K562 (cell line): Measurements from ENCODE around the gene PRR11. TPM values are rescaled to one million over a fixed set of nuclear protein-coding genes. Genes with fewer than 3 reads are reported as not detected.
A peak's percentile ranks its signal among the peaks of the same experiment; 100 is the strongest.

Experiments used
- CBX1 ChIP-seq: sonication (generic); IDR thresholded peaks from 2 replicates; pipeline ENCODE4 v1.6.1; 2016; ENCODE audit warnings: antibody characterized with exemption, low read depth, mild to moderate bottlenecking
- CHD2 ChIP-seq: IDR thresholded peaks from 2 replicates; pipeline ENCODE4 v1.6.1; 2011; ENCODE audit warnings: low read depth, low read length
- EP400 ChIP-seq: fragments of 450-650 bp; IDR thresholded peaks from 2 replicates; pipeline ENCODE4 v1.6.1; 2017; ENCODE audit warnings: antibody characterized with exemption, mild to moderate bottlenecking, moderate library complexity
- GTF2F1 ChIP-seq: IDR thresholded peaks from 2 replicates; pipeline ENCODE4 v1.6.1; 2011; ENCODE audit warnings: low read depth, low read length, improper control_type of control experiment
- HDAC3 ChIP-seq: fragments of 450-650 bp; IDR thresholded peaks from 2 replicates; pipeline ENCODE4 v1.6.1; 2018; ENCODE audit warnings: borderline replicate concordance, mild to moderate bottlenecking, moderate library complexity; ENCODE audit not compliant: partially characterized antibody
- NCOA6 ChIP-seq: fragments of 450-650 bp; IDR thresholded peaks from 2 replicates; pipeline ENCODE4 v1.6.1; 2017; ENCODE audit warnings: mild to moderate bottlenecking
- NFIC ChIP-seq: fragments of 450-650 bp; IDR thresholded peaks from 2 replicates; pipeline ENCODE4 v1.6.1; 2017; ENCODE audit warnings: mild to moderate bottlenecking, inconsistent platforms
- NFIX ChIP-seq: fragments of 250-450 bp; sonication (Bioruptor Pico); IDR thresholded peaks from 2 replicates; pipeline ENCODE4 v1.4.0; 2020; ENCODE audit warnings: low read depth, mild to moderate bottlenecking, moderate library complexity
- PML ChIP-seq: IDR thresholded peaks from 2 replicates; pipeline ENCODE4 v1.6.1; 2012; ENCODE audit warnings: low read length, inconsistent platforms
- RBM15 ChIP-seq: fragments of 200-400 bp; formaldehyde crosslinking; IDR thresholded peaks from 2 replicates; pipeline ENCODE4 v1.6.1; 2018; ENCODE audit warnings: mild to moderate bottlenecking, low read length, moderate library complexity; ENCODE audit not compliant: insufficient read depth
- SFPQ ChIP-seq: fragments of 200-400 bp; formaldehyde crosslinking; IDR thresholded peaks from 2 replicates; pipeline ENCODE4 v1.6.1; 2017; ENCODE audit warnings: mild to moderate bottlenecking, low read depth, low read length, moderate library complexity
- SREBF2 ChIP-seq: sonication (generic); formaldehyde crosslinking; IDR thresholded peaks from 2 replicates; pipeline ENCODE4 v1.4.0; 2020; ENCODE audit warnings: mild to moderate bottlenecking, missing genetic modification reagents
- U2AF1 ChIP-seq: fragments of 200-400 bp; formaldehyde crosslinking; optimal IDR thresholded peaks from 2 replicates; pipeline ENCODE3; 2017; ENCODE audit warnings: mild to moderate bottlenecking, low read depth, low read length, moderate library complexity
- ZNF280A ChIP-seq: fragments of 450-650 bp; IDR thresholded peaks from 2 replicates; pipeline ENCODE4 v1.6.1; 2018; ENCODE audit warnings: mild to moderate bottlenecking, low read depth; ENCODE audit not compliant: partially characterized antibody
- polyA plus RNA-seq, 8 experiments: library from polyadenylated mRNA; depleted of rRNA in 4 of 8; stranded (reverse) in 5 of 8; unstranded in 3 of 8; fragments of >200 nt; fragmentation: Nextera tagmentation in 2 of 8; fragmentation: Illumina TruSeq in 1 of 8; extraction: Ambion mirVana in 2 of 8; extraction: Trizol in 1 of 8; gene quantifications; 2 replicates each; pipeline versions ENCODE4 v1.2.1 to v1.2.3, GENCODE V29; 2011 to 2014; ENCODE audit warnings: inconsistent platforms in 1 of 8, missing spikeins in 1 of 8
- total RNA-seq, 7 experiments: library from RNA; depleted of rRNA in 6 of 7; stranded (reverse); fragments of >200 nt in 6 of 7; fragmentation: Illumina TruSeq in 2 of 7; extraction: Trizol in 2 of 7; gene quantifications; 2 replicates each; pipeline versions ENCODE4 v1.2.1 to v1.2.3, GENCODE V29; 2011 to 2021; ENCODE audit warnings: low replicate concordance in 1 of 7
- TF ChIP-seq, protein P1 (sequence below): IDR thresholded peaks from 2 replicates; pipeline ENCODE4 v1.6.1; 2016; ENCODE audit warnings: missing genetic modification characterization, missing compliant biosample characterization
- TF ChIP-seq, protein P2 (sequence below), 3 experiments: fragments of 200-800 bp in 1 of 3; fragments of 250-450 bp in 1 of 3; fragments of 450-650 bp in 1 of 3; sonication (Bioruptor Pico) in 1 of 3; sonication (Bioruptor generic) in 1 of 3; formaldehyde crosslinking in 1 of 3; IDR thresholded peaks; 2 replicates each; pipeline versions ENCODE4 v1.6.1 to v1.8.0; 2016 to 2022; ENCODE audit warnings: mild to moderate bottlenecking in 2 of 3, missing genetic modification characterization in 2 of 3, missing compliant biosample characterization in 1 of 3, moderate library complexity in 1 of 3

The PRR11 gene
- total and polyA plus RNA-seq, 9 of the 15 experiments (the other 6 are each of a cell fraction or from before 2014, with no cell fraction given) = 13.3 to 75.2 (median 46.4) TPM

- TF ChIP-seq SREBF2 (CRISPR knock-in tag) = no peak
- no peak for TF ChIP-seq SFPQ
- TF ChIP-seq, protein P1, sequence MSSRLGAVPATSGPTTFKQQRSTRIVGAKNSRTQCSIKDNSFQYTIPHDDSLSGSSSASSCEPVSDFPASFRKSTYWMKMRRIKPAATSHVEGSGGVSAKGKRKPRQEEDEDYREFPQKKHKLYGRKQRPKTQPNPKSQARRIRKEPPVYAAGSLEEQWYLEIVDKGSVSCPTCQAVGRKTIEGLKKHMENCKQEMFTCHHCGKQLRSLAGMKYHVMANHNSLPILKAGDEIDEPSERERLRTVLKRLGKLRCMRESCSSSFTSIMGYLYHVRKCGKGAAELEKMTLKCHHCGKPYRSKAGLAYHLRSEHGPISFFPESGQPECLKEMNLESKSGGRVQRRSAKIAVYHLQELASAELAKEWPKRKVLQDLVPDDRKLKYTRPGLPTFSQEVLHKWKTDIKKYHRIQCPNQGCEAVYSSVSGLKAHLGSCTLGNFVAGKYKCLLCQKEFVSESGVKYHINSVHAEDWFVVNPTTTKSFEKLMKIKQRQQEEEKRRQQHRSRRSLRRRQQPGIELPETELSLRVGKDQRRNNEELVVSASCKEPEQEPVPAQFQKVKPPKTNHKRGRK (tag) = no peak
- TF ChIP-seq PML = no peak
- TF ChIP-seq, protein P2, sequence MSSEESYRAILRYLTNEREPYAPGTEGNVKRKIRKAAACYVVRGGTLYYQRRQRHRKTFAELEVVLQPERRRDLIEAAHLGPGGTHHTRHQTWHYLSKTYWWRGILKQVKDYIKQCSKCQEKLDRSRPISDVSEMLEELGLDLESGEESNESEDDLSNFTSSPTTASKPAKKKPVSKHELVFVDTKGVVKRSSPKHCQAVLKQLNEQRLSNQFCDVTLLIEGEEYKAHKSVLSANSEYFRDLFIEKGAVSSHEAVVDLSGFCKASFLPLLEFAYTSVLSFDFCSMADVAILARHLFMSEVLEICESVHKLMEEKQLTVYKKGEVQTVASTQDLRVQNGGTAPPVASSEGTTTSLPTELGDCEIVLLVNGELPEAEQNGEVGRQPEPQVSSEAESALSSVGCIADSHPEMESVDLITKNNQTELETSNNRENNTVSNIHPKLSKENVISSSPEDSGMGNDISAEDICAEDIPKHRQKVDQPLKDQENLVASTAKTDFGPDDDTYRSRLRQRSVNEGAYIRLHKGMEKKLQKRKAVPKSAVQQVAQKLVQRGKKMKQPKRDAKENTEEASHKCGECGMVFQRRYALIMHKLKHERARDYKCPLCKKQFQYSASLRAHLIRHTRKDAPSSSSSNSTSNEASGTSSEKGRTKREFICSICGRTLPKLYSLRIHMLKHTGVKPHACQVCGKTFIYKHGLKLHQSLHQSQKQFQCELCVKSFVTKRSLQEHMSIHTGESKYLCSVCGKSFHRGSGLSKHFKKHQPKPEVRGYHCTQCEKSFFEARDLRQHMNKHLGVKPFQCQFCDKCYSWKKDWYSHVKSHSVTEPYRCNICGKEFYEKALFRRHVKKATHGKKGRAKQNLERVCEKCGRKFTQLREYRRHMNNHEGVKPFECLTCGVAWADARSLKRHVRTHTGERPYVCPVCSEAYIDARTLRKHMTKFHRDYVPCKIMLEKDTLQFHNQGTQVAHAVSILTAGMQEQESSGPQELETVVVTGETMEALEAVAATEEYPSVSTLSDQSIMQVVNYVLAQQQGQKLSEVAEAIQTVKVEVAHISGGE (CRISPR knock-in tag; IDR thresholded peaks at IDR 0.05) = no peak
- TF ChIP-seq CHD2 = no peak
- no peak for TF ChIP-seq CBX1
- no peak for TF ChIP-seq ZNF280A
- TF ChIP-seq NCOA6 = no peak
- no peak for TF ChIP-seq U2AF1
- TF ChIP-seq EP400 = peak; percentile 13; the same call in 1 of the 2 replicates
- TF ChIP-seq NFIC = no peak
- TF ChIP-seq NFIX (CRISPR knock-in tag) = no peak
- no peak for TF ChIP-seq RBM15
- peak; percentile 24 for TF ChIP-seq HDAC3
- TF ChIP-seq GTF2F1 = no peak
These were observed 65.8 kb downstream of the PRR11 start (continued) for GRCh38 chr17:59221159-59221847.
